Osteoblast (primary cell): Measurements from ENCODE around the gene MYRFL. TPM values are rescaled to one million over a fixed set of nuclear protein-coding genes. Genes with fewer than 3 reads are reported as not detected.

Experiments
- DNase-seq: peaks from one replicate; pipeline ENCODE4 v3.0.0; 2011; ENCODE audit warnings: low spot score, mixed read lengths; ENCODE audit not compliant: insufficient read length; ENCODE audit errors: missing footprints
- H2AFZ ChIP-seq: 2 replicates; pipeline ENCODE4 v1.6.0; 2011; ENCODE audit warnings: mild to moderate bottlenecking, low read length
- H3K27ac ChIP-seq: 2 replicates; pipeline ENCODE4 v1.5.1; 2011; ENCODE audit warnings: mild to moderate bottlenecking, low read depth, low read length, moderate library complexity
- H3K27me3 ChIP-seq: 2 replicates; pipeline ENCODE4 v1.6.0; 2012; ENCODE audit warnings: mild to moderate bottlenecking, control low read depth, inconsistent platforms, low read length, moderate library complexity; ENCODE audit not compliant: insufficient read depth
- H3K36me3 ChIP-seq: 2 replicates; pipeline ENCODE4 v1.5.1; 2011; ENCODE audit warnings: mild to moderate bottlenecking, low read length, control low read depth, moderate library complexity; ENCODE audit not compliant: insufficient read depth
- H3K4me1 ChIP-seq: 2 replicates; pipeline ENCODE4 v1.5.1; 2011; ENCODE audit warnings: mild to moderate bottlenecking, low read length, control low read depth, moderate library complexity; ENCODE audit not compliant: insufficient read depth
- H3K4me2 ChIP-seq: 2 replicates; pipeline ENCODE4 v1.6.0; 2011; ENCODE audit warnings: mild to moderate bottlenecking, low read length; ENCODE audit not compliant: insufficient read depth
- H3K4me3 ChIP-seq: fragments of 200-600 bp; sonication (generic); 3 replicates; pipeline ENCODE4 v1.5.1; 2012; ENCODE audit warnings: mild to moderate bottlenecking, low read length, inconsistent platforms; ENCODE audit not compliant: insufficient read depth
- H3K79me2 ChIP-seq: 2 replicates; pipeline ENCODE4 v1.6.0; 2012; ENCODE audit warnings: mild to moderate bottlenecking, low read length, control low read depth, inconsistent platforms; ENCODE audit not compliant: insufficient read depth
- H3K9me3 ChIP-seq: 2 replicates; pipeline ENCODE4 v1.5.1; 2011; ENCODE audit warnings: low read depth, low read length, control low read depth
- H4K20me1 ChIP-seq: 2 replicates; pipeline ENCODE4 v1.6.0; 2012; ENCODE audit warnings: mild to moderate bottlenecking, low read length, control low read depth; ENCODE audit not compliant: insufficient read depth
- CTCF ChIP-seq: IDR thresholded peaks from 2 replicates; pipeline ENCODE4 v1.5.1; 2011; ENCODE audit warnings: mild to moderate bottlenecking, low read depth, low read length, moderate library complexity; ENCODE audit errors: extremely low read depth
- total RNA-seq: library from RNA; depleted of rRNA; stranded (reverse); fragments of >200 nt; gene quantifications from 2 replicates; pipeline ENCODE4 v1.2.3, GENCODE V29; 2012

The MYRFL gene
- total RNA-seq, 1 donor, result not detected

- Histone ChIP-seq H3K9me3 (no peaks in the 10 kb centered on the region), H3K4me2 (no peak overlapping the region), H3K4me1 (peaks cover 3% of the 10 kb centered on the region), H3K79me2 (no peaks in the 10 kb centered on the region), H4K20me1 (no peaks in the 10 kb centered on the region), H3K36me3 (no peaks in the 10 kb centered on the region), H3K4me3 (no peak overlapping the region), H3K27me3 (no peaks in the 10 kb centered on the region), H3K27ac (no peak overlapping the region), H2AFZ (no peak overlapping the region)
- TF ChIP-seq CTCF, result no peak
- DNase-seq, result no peak
Observed at GRCh38 chr12:69998922-69999321, 173.9 kb downstream of the MYRFL start.

- H2AFZ ChIP-seq, result no peak overlapping the region
- H3K27me3 ChIP-seq, result no peaks in the 10 kb centered on the region
- no peaks in the 10 kb centered on the region for H3K36me3 ChIP-seq
- TF ChIP-seq CTCF, result no peak
- no peaks in the 10 kb centered on the region for H3K9me3 ChIP-seq
- peaks cover 3% of the 10 kb centered on the region for H3K4me1 ChIP-seq
- no peak overlapping the region for H3K4me2 ChIP-seq
- H3K4me3 ChIP-seq, result no peak overlapping the region
- no peak overlapping the region for H3K27ac ChIP-seq
- no peaks in the 10 kb centered on the region for H4K20me1 ChIP-seq
- H3K79me2 ChIP-seq, result no peaks in the 10 kb centered on the region
- no peak for DNase-seq
Observed at GRCh38 chr12:69999561-69999960, 174.5 kb downstream of the MYRFL start.

- Histone ChIP-seq H3K9me3 (no peaks in the 10 kb centered on the region), H3K79me2 (no peaks in the 10 kb centered on the region), H3K4me2 (no peak overlapping the region), H3K4me3 (no peak overlapping the region), H3K27me3 (no peaks in the 10 kb centered on the region), H3K4me1 (peaks cover 3% of the 10 kb centered on the region), H4K20me1 (no peaks in the 10 kb centered on the region), H3K36me3 (no peaks in the 10 kb centered on the region), H3K27ac (no peak overlapping the region), H2AFZ (no peak overlapping the region)
- DNase-seq, result no peak
- TF ChIP-seq CTCF, result no peak
Observed at GRCh38 chr12:70002097-70002911, 177.3 kb downstream of the MYRFL start.

- no peaks in the 10 kb centered on the region for H4K20me1 ChIP-seq
- no peak for TF ChIP-seq CTCF
- no peaks in the 10 kb centered on the region for H3K27me3 ChIP-seq
- H3K36me3 ChIP-seq, result no peaks in the 10 kb centered on the region
- H3K79me2 ChIP-seq, result no peaks in the 10 kb centered on the region
- no peak overlapping the region for H3K4me3 ChIP-seq
- H3K4me2 ChIP-seq, result no peak overlapping the region
- no peak overlapping the region for H2AFZ ChIP-seq
- peaks cover 3% of the 10 kb centered on the region for H3K4me1 ChIP-seq
- H3K27ac ChIP-seq, result no peak overlapping the region
- DNase-seq, result no peak
- H3K9me3 ChIP-seq, result no peaks in the 10 kb centered on the region
Observed at GRCh38 chr12:70002912-70003255, 177.9 kb downstream of the MYRFL start.
